ENCODE measurements around the gene TMEM59.

GRCh38 chr1:54041806-54042205 is 11.2 kb downstream of the TMEM59 start:
- TF ChIP-seq CTCF (conservative IDR thresholded peaks at IDR 0.05; ENCODE audit: low read depth, low read length) = no peak
- TF ChIP-seq EZH2 (IDR thresholded peaks at IDR 0.05; ENCODE audit: borderline replicate concordance, low read depth, low read length, poor library complexity, severe bottlenecking) = no peak

Measured in A673 (cell line).